Measurements from ENCODE around the gene KMT2B.

GRCh38 chr19:35731353-35731752 lies 13.6 kb downstream of the KMT2B start:
- TF ChIP-seq POLR2AphosphoS5 (IDR thresholded peaks at IDR 0.05; ENCODE audit: borderline replicate concordance, low read depth, low read length) (no peak), EZH2 (IDR thresholded peaks at IDR 0.05) (no peak), FOXP2 (optimal IDR thresholded peaks at IDR 0.05; ENCODE audit: control extremely low read depth, extremely low read length, insufficient read depth) (no peak)

All from SK-N-MC (cell line).